MCF 10A (cell line): ENCODE data around the gene SMIM14. TPM values are rescaled to one million over a fixed set of nuclear protein-coding genes. Genes with fewer than 3 reads are reported as not detected.

Experiments used
- BruUV-seq: library from RNA; stranded (reverse); fragments of 400-500 nt; replicated peaks from 2 replicates; lab custom pipeline; 2021; lab: Mats Ljungman, UMichigan
- CTCF ChIA-PET: fragments of 300-600 bp; sonication (Branson Sonifier 250); formaldehyde crosslinking; extraction: SDS; loops from one replicate; lab custom pipeline; 2021; ENCODE audit warnings: antibody characterized with exemption, inconsistent platforms; lab: Yijun Ruan, JAX
- POLR2A ChIA-PET: fragments of 300-600, 350-650 bp; sonication (Branson Sonifier 250); formaldehyde crosslinking; extraction: SDS; loops from one replicate; lab custom pipeline; 2020; ENCODE audit warnings: antibody characterized with exemption, inconsistent platforms; lab: Yijun Ruan, JAX
- DNase-seq: peaks from one replicate; pipeline ENCODE4 v3.0.0-alpha.2; 2018; ENCODE audit not compliant: unreplicated experiment
- H3K27ac Mint-ChIP-seq: one replicate; pipeline ENCODE4 v1.8.0; 2022; ENCODE audit warnings: mild to moderate bottlenecking, low read depth, mixed read lengths; ENCODE audit not compliant: unreplicated experiment
- H3K27me3 Mint-ChIP-seq: one replicate; pipeline ENCODE4 v1.8.0; 2022; ENCODE audit warnings: mixed read lengths; ENCODE audit not compliant: insufficient read depth, unreplicated experiment
- H3K36me3 Mint-ChIP-seq: one replicate; pipeline ENCODE4 v1.8.0; 2022; ENCODE audit warnings: mild to moderate bottlenecking, moderate library complexity, mixed read lengths; ENCODE audit not compliant: insufficient read depth, unreplicated experiment
- H3K4me1 Mint-ChIP-seq: one replicate; pipeline ENCODE4 v1.8.0; 2022; ENCODE audit warnings: mixed read lengths; ENCODE audit not compliant: insufficient read depth, unreplicated experiment
- H3K4me3 Mint-ChIP-seq: one replicate; pipeline ENCODE4 v1.8.0; 2022; ENCODE audit warnings: mild to moderate bottlenecking, moderate library complexity, mixed read lengths; ENCODE audit not compliant: unreplicated experiment
- H3K9me3 Mint-ChIP-seq: one replicate; pipeline ENCODE4 v1.8.0; 2022; ENCODE audit warnings: mixed read lengths; ENCODE audit not compliant: unreplicated experiment
- intact Hi-C: fragments of 100-400 bp; cut with micrococcal nuclease; formaldehyde crosslinking; loops from 2 replicates; pipeline ENCODE4 v1.14.1; 2022
- total RNA-seq: library from RNA; stranded (reverse); gene quantifications from 2 replicates; pipeline ENCODE4 v1.2.3, GENCODE V29; 2022
- TF ChIP-seq, protein P1 (sequence below): fragments of 200-600 bp; IDR thresholded peaks from one replicate; pipeline ENCODE4 v1.8.0; 2022; ENCODE audit warnings: antibody characterized with exemption, mild to moderate bottlenecking; ENCODE audit not compliant: unreplicated experiment

The SMIM14 gene
- total RNA-seq, 1 experiment from 2014 or later = 27.3 TPM

DNA sequence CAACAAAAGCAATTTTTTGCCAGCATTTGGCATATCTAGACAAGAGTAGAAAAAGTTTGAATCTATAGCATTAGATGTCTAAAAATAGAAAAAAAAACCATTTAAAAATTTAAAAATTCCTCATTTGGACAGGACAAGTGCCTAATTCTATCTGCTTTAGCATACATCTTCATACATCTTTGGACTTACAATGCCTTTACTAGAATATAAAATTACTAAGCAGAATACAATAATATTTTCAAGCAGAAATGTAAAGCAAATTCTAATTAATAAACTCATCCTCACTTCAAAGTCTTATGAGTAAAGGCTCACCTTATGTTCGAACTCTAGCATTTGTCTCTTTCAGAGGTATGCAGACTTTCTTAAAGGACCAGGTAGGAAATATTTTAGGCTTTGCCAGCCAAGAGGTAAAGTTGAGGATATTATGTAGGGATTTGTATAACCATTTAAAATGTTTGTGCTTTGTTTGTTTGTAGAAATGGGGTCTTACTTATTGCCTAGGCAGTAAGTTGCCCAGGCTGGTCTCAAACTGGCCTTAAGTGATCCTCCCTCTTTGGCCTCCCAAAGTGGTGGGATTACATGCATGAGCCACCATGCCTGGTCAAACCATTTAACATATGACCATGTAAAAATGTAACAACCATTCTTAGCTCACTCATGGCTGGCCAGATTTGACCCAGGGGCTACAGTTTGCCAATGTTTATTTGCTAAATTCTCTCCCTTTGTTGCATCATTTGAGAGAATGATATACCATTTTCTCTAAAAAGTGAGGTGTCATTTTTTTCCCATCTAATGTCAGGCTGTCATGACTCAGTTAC is 140.5 kb downstream of the SMIM14 start:
- no peak for DNase-seq
- no peaks in the 10 kb centered on the region for H3K27me3 Mint-ChIP-seq
- intact Hi-C loops = no loop called here
- TF ChIP-seq, protein P1, sequence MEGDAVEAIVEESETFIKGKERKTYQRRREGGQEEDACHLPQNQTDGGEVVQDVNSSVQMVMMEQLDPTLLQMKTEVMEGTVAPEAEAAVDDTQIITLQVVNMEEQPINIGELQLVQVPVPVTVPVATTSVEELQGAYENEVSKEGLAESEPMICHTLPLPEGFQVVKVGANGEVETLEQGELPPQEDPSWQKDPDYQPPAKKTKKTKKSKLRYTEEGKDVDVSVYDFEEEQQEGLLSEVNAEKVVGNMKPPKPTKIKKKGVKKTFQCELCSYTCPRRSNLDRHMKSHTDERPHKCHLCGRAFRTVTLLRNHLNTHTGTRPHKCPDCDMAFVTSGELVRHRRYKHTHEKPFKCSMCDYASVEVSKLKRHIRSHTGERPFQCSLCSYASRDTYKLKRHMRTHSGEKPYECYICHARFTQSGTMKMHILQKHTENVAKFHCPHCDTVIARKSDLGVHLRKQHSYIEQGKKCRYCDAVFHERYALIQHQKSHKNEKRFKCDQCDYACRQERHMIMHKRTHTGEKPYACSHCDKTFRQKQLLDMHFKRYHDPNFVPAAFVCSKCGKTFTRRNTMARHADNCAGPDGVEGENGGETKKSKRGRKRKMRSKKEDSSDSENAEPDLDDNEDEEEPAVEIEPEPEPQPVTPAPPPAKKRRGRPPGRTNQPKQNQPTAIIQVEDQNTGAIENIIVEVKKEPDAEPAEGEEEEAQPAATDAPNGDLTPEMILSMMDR = no peak
- CTCF ChIA-PET = interaction anchor here (0.6 kb wide), 2 partner anchors 14 to 279 kb away, joined by 3 to 5 read pairs; no protein-coding TSS in a partner anchor
- H3K9me3 Mint-ChIP-seq = no peaks in the 10 kb centered on the region
- H3K4me3 Mint-ChIP-seq = no peak overlapping the region
- POLR2A ChIA-PET = interaction anchor here (1.1 kb wide), 1 partner anchor 17 kb away, joined by 4 read pairs; no protein-coding TSS in a partner anchor
- no TSS peak for BruUV-seq
- H3K36me3 Mint-ChIP-seq = peaks cover 38% of the 10 kb centered on the region
- no peak overlapping the region for H3K27ac Mint-ChIP-seq
- peaks cover 7% of the 10 kb centered on the region for H3K4me1 Mint-ChIP-seq

Other genes with a start within 250 kb of the SMIM14 start
- gene KLB, start 231.9 kb downstream of the SMIM14 start, total RNA-seq = not detected in 2 replicates
- 1,405 and 1,620 TPM in 2 replicates for gene RPL9, start 179.9 kb downstream of the SMIM14 start, total RNA-seq
- 21.6 and 24.6 TPM in 2 replicates for gene LIAS, start 179.8 kb downstream of the SMIM14 start, total RNA-seq
- gene UGDH, start 111.4 kb downstream of the SMIM14 start, total RNA-seq = 50.9 and 61.7 TPM in 2 replicates
- 117 and 121 TPM in 2 replicates for gene UBE2K, start 59.3 kb upstream of the SMIM14 start, total RNA-seq